HEK293 (cell line): ENCODE data around the gene CRIP2.

Source experiments
- CTCF ChIA-PET: fragments of 350-600 bp; formaldehyde crosslinking; extraction: SDS; loops from one replicate; lab custom pipeline; 2021; ENCODE audit warnings: antibody characterized with exemption; lab: Yijun Ruan, JAX
- POLR2A ChIA-PET: fragments of 300-600 bp; formaldehyde crosslinking; extraction: SDS; loops from one replicate; lab custom pipeline; 2020; ENCODE audit warnings: antibody characterized with exemption, inconsistent platforms; lab: Yijun Ruan, JAX
- H3K27ac ChIP-seq: fragments of 200-500 bp; sonication (Bioruptor generic); 2 replicates; pipeline ENCODE4 v1.5.1; 2014; ENCODE audit warnings: low read depth, low read length, control low read depth, inconsistent platforms; ENCODE audit errors: extremely low read depth
- H3K36me3 ChIP-seq, 2 experiments: fragments of 200-500 bp in 1 of 2; sonication (Bioruptor generic) in 1 of 2; 1 replicate in 1 of 2; 2 replicates in 1 of 2; pipeline ENCODE4 v1.5.1; 2014 to 2017; ENCODE audit warnings: inconsistent platforms in 2 of 2, low read length in 2 of 2; ENCODE audit not compliant: control insufficient read depth in 2 of 2, insufficient read depth in 1 of 2
- H3K4me1 ChIP-seq: fragments of 200-500 bp; sonication (Bioruptor generic); 2 replicates; pipeline ENCODE4 v1.5.1; 2014; ENCODE audit warnings: mild to moderate bottlenecking, low read length, inconsistent platforms; ENCODE audit not compliant: control insufficient read depth, insufficient read depth
- H3K4me3 ChIP-seq: 2 replicates; pipeline ENCODE4 v1.5.1; 2011; ENCODE audit warnings: low read depth, mild to moderate bottlenecking, control low read depth, low read length, moderate library complexity
- H3K9me3 ChIP-seq: fragments of 200-500 bp; sonication (Bioruptor generic); 2 replicates; pipeline ENCODE4 v1.5.1; 2014; ENCODE audit warnings: low read depth, low read length, inconsistent platforms; ENCODE audit not compliant: control insufficient read depth, insufficient read depth
- EGR2 ChIP-seq: fragments of 450-650 bp; formaldehyde crosslinking; IDR thresholded peaks from 2 replicates; pipeline ENCODE4 v1.5.1; 2016; ENCODE audit warnings: low read depth, missing biosample characterization, missing genetic modification characterization
- KLF7 ChIP-seq: fragments of 450-650 bp; formaldehyde crosslinking; IDR thresholded peaks from 2 replicates; pipeline ENCODE4 v1.5.1; 2016; ENCODE audit warnings: missing biosample characterization, missing genetic modification characterization, borderline replicate concordance
- OSR2 ChIP-seq: fragments of 450-650 bp; formaldehyde crosslinking; IDR thresholded peaks from 2 replicates; pipeline ENCODE4 v1.5.1; 2016; ENCODE audit warnings: missing biosample characterization, missing genetic modification characterization
- REPIN1 ChIP-seq: fragments of 450-650 bp; formaldehyde crosslinking; IDR thresholded peaks from 2 replicates; pipeline ENCODE4 v1.5.1; 2017; ENCODE audit warnings: missing biosample characterization, missing genetic modification characterization, low read depth
- ZBTB48 ChIP-seq: fragments of 450-650 bp; formaldehyde crosslinking; IDR thresholded peaks from 2 replicates; pipeline ENCODE4 v1.5.1; 2016; ENCODE audit warnings: missing biosample characterization, missing genetic modification characterization
- ZBTB8A ChIP-seq: fragments of 450-650 bp; formaldehyde crosslinking; IDR thresholded peaks from 2 replicates; pipeline ENCODE4 v1.5.1; 2016; ENCODE audit warnings: missing biosample characterization, missing genetic modification characterization
- ZEB2 ChIP-seq: fragments of 450-650 bp; formaldehyde crosslinking; IDR thresholded peaks from 2 replicates; pipeline ENCODE4 v1.5.1; 2016; ENCODE audit warnings: missing biosample characterization, missing genetic modification characterization
- ZFP37 ChIP-seq: fragments of 450-650 bp; formaldehyde crosslinking; IDR thresholded peaks from 2 replicates; pipeline ENCODE4 v1.5.1; 2016; ENCODE audit warnings: missing biosample characterization, missing genetic modification characterization
- ZFP41 ChIP-seq: fragments of 450-650 bp; formaldehyde crosslinking; IDR thresholded peaks from 2 replicates; pipeline ENCODE4 v1.5.1; 2016; ENCODE audit warnings: missing biosample characterization, missing genetic modification characterization, borderline replicate concordance
- ZFP69B ChIP-seq: fragments of 450-650 bp; formaldehyde crosslinking; IDR thresholded peaks from 2 replicates; pipeline ENCODE4 v1.5.1; 2016; ENCODE audit warnings: missing biosample characterization, missing genetic modification characterization
- ZNF121 ChIP-seq: fragments of 450-650 bp; formaldehyde crosslinking; IDR thresholded peaks from 2 replicates; pipeline ENCODE4 v1.5.1; 2016; ENCODE audit warnings: missing biosample characterization, missing genetic modification characterization
- ZNF19 ChIP-seq: fragments of 450-650 bp; formaldehyde crosslinking; IDR thresholded peaks from 2 replicates; pipeline ENCODE4; 2016; ENCODE audit warnings: missing biosample characterization, missing genetic modification characterization, low read depth
- ZNF223 ChIP-seq: fragments of 450-650 bp; formaldehyde crosslinking; IDR thresholded peaks from 2 replicates; pipeline ENCODE4 v1.5.1; 2016; ENCODE audit warnings: missing biosample characterization, missing genetic modification characterization
- ZNF324 ChIP-seq: fragments of 450-650 bp; formaldehyde crosslinking; IDR thresholded peaks from 2 replicates; pipeline ENCODE4 v1.5.1; 2016; ENCODE audit warnings: missing biosample characterization, missing genetic modification characterization
- ZNF335 ChIP-seq: fragments of 450-650 bp; formaldehyde crosslinking; conservative IDR thresholded peaks from 2 replicates; pipeline ENCODE4 v1.5.1; 2016; ENCODE audit warnings: missing biosample characterization, missing genetic modification characterization
- ZNF366 ChIP-seq: fragments of 450-650 bp; formaldehyde crosslinking; conservative IDR thresholded peaks from 2 replicates; pipeline ENCODE4 v1.5.1; 2016; ENCODE audit warnings: missing biosample characterization, missing genetic modification characterization
- ZNF48 ChIP-seq: fragments of 450-650 bp; formaldehyde crosslinking; IDR thresholded peaks from 2 replicates; pipeline ENCODE4 v1.5.1; 2016; ENCODE audit warnings: missing biosample characterization, missing genetic modification characterization
- ZNF501 ChIP-seq: fragments of 450-650 bp; formaldehyde crosslinking; IDR thresholded peaks from 2 replicates; pipeline ENCODE4 v1.5.1; 2016; ENCODE audit warnings: missing biosample characterization, missing genetic modification characterization
- ZNF529 ChIP-seq: fragments of 450-650 bp; formaldehyde crosslinking; IDR thresholded peaks from 2 replicates; pipeline ENCODE4 v1.5.1; 2017; ENCODE audit warnings: missing genetic modification characterization, missing biosample characterization; ENCODE audit not compliant: insufficient replicate concordance
- ZNF548 ChIP-seq: fragments of 450-650 bp; formaldehyde crosslinking; IDR thresholded peaks from 2 replicates; pipeline ENCODE4 v1.5.1; 2016; ENCODE audit warnings: missing biosample characterization, missing genetic modification characterization
- ZNF600 ChIP-seq: fragments of 450-650 bp; formaldehyde crosslinking; IDR thresholded peaks from 2 replicates; pipeline ENCODE4 v1.5.1; 2016; ENCODE audit warnings: missing biosample characterization, missing genetic modification characterization
- ZNF624 ChIP-seq: fragments of 450-650 bp; formaldehyde crosslinking; IDR thresholded peaks from 2 replicates; pipeline ENCODE4 v1.5.1; 2017; ENCODE audit warnings: missing biosample characterization, missing genetic modification characterization
- ZNF670 ChIP-seq: fragments of 450-650 bp; formaldehyde crosslinking; IDR thresholded peaks from 2 replicates; pipeline ENCODE4 v1.5.1; 2016; ENCODE audit warnings: missing biosample characterization, missing genetic modification characterization, low read depth
- ZNF707 ChIP-seq: fragments of 450-650 bp; formaldehyde crosslinking; IDR thresholded peaks from 2 replicates; pipeline ENCODE4 v1.5.1; 2016; ENCODE audit warnings: missing biosample characterization, missing genetic modification characterization
- ZNF76 ChIP-seq: fragments of 450-650 bp; formaldehyde crosslinking; IDR thresholded peaks from 2 replicates; pipeline ENCODE4; 2016; ENCODE audit warnings: low read depth, missing biosample characterization, missing genetic modification characterization, borderline replicate concordance
- ZNF777 ChIP-seq: fragments of 450-650 bp; formaldehyde crosslinking; IDR thresholded peaks from 2 replicates; pipeline ENCODE4 v1.5.1; 2017; ENCODE audit warnings: missing biosample characterization, missing genetic modification characterization, borderline replicate concordance
- TF ChIP-seq, protein P1 (sequence below): fragments of 450-650 bp; formaldehyde crosslinking; IDR thresholded peaks from 2 replicates; pipeline ENCODE4 v1.5.1; 2016; ENCODE audit warnings: missing biosample characterization, missing genetic modification characterization
- TF ChIP-seq, protein P2 (sequence below): fragments of 450-650 bp; formaldehyde crosslinking; IDR thresholded peaks from 2 replicates; pipeline ENCODE4 v1.5.1; 2017; ENCODE audit warnings: missing biosample characterization, missing genetic modification characterization
- TF ChIP-seq, protein P3 (sequence below): fragments of 450-650 bp; formaldehyde crosslinking; IDR thresholded peaks from 2 replicates; pipeline ENCODE4 v1.5.1; 2016; ENCODE audit warnings: missing biosample characterization, missing genetic modification characterization, low read depth
- TF ChIP-seq, protein P4 (sequence below): fragments of 450-650 bp; formaldehyde crosslinking; IDR thresholded peaks from 2 replicates; pipeline ENCODE4 v1.5.1; 2016; ENCODE audit warnings: missing biosample characterization, missing genetic modification characterization
- TF ChIP-seq, protein P5 (sequence below): fragments of 450-650 bp; formaldehyde crosslinking; IDR thresholded peaks from 2 replicates; pipeline ENCODE4 v1.5.1; 2016; ENCODE audit warnings: missing biosample characterization, missing genetic modification characterization

Gene CRIP2

DNA sequence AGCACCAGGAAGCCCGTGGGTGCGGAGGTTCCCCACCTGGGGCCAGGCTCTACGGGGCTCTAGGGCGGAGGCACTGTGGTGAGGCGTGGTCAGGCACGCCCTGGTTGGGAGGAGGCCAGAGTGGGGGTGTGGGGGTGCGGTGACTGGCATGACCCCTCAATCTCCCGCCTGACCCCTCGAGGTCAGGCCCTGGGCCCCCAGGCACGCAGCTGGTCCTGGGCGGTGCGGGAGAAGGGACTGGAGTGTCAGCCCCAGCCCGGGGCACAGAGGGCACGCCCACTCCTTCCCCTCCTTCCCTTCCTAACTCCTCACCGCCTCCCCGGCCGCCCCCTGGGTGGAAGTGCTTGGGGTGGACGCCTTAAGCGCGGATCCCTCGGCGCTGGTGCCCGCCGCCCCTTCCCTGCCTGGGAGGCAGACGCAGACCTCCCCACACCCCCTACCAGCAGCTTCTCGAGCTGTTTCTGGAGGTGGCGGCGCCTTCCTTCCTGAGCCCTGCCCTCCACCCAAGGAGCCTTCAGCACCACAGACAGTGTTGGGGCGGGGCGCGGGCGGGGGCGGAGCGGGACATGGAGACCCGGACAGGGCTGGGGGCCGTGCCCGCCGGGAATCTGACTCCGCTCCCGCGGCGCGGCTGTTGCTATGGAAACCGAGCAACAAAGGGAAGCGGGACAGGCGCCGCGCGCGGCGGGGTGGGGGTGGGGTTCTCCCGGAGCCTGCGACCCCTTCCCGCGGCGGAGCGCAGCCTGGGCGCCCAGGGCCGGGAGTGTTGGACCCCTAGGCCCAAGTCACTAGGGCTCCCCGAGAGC lies 741 bp upstream of the CRIP2 start:
- H3K27ac ChIP-seq = no peak overlapping the region; the same call in 1 of the 2 replicates
- H3K4me3 ChIP-seq = peak overlapping the region; percentile 43
- ChIA-PET POLR2A (interaction anchor here (0.6 to 1.5 kb wide), 5 partner anchors 16 to 792 kb away, joined by 3 read pairs; no protein-coding TSS in a partner anchor), CTCF (interaction anchor here (0.6 to 4.8 kb wide), 2 partner anchors 16 to 71 kb away, joined by 3 to 36 read pairs; no protein-coding TSS in a partner anchor)
- peaks cover 0 to 10% of the 10 kb centered on the region in 2 experiments; a peak in 1 of 3 replicates for H3K36me3 ChIP-seq
- no peaks in the 10 kb centered on the region for H3K9me3 ChIP-seq
- peaks cover 16% of the 10 kb centered on the region for H3K4me1 ChIP-seq
- TF ChIP-seq, protein P1, sequence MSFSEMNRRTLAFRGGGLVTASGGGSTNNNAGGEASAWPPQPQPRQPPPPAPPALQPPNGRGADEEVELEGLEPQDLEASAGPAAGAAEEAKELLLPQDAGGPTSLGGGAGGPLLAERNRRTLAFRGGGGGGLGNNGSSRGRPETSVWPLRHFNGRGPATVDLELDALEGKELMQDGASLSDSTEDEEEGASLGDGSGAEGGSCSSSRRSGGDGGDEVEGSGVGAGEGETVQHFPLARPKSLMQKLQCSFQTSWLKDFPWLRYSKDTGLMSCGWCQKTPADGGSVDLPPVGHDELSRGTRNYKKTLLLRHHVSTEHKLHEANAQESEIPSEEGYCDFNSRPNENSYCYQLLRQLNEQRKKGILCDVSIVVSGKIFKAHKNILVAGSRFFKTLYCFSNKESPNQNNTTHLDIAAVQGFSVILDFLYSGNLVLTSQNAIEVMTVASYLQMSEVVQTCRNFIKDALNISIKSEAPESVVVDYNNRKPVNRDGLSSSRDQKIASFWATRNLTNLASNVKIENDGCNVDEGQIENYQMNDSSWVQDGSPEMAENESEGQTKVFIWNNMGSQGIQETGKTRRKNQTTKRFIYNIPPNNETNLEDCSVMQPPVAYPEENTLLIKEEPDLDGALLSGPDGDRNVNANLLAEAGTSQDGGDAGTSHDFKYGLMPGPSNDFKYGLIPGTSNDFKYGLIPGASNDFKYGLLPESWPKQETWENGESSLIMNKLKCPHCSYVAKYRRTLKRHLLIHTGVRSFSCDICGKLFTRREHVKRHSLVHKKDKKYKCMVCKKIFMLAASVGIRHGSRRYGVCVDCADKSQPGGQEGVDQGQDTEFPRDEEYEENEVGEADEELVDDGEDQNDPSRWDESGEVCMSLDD (tag by site-specific recombination) = peak; percentile 83
- TF ChIP-seq ZFP41 (tag by site-specific recombination) (no peak), ZEB2 (peak; percentile 53), ZNF670 (tag by site-specific recombination) (no peak), ZNF624 (tag by site-specific recombination) (no peak), ZNF529 (tag by site-specific recombination) (no peak), ZNF707 (no peak), ZNF366 (tag by site-specific recombination) (peak; percentile 73), ZNF777 (tag by site-specific recombination) (no peak), ZNF335 (peak; percentile 72), ZNF324 (tag by site-specific recombination) (no peak), ZNF121 (tag by site-specific recombination) (no peak), ZFP69B (peak; percentile 37; the same call in 1 of the 2 replicates), EGR2 (tag by site-specific recombination) (peak; percentile 93), ZNF501 (tag by site-specific recombination) (no peak), ZFP37 (tag by site-specific recombination) (no peak), ZNF600 (peak; percentile 79; the same call in 1 of the 2 replicates), OSR2 (tag by site-specific recombination) (no peak), REPIN1 (no peak), ZNF548 (tag by site-specific recombination) (no peak), ZNF19 (tag by site-specific recombination) (no peak), ZNF223 (no peak), ZNF76 (no peak), KLF7 (tag by site-specific recombination) (peak; percentile 78; the same call in 1 of the 2 replicates), ZBTB48 (tag by site-specific recombination) (peak; percentile 82), ZBTB8A (peak; percentile 92), ZNF48 (no peak)
- TF ChIP-seq, protein P2, sequence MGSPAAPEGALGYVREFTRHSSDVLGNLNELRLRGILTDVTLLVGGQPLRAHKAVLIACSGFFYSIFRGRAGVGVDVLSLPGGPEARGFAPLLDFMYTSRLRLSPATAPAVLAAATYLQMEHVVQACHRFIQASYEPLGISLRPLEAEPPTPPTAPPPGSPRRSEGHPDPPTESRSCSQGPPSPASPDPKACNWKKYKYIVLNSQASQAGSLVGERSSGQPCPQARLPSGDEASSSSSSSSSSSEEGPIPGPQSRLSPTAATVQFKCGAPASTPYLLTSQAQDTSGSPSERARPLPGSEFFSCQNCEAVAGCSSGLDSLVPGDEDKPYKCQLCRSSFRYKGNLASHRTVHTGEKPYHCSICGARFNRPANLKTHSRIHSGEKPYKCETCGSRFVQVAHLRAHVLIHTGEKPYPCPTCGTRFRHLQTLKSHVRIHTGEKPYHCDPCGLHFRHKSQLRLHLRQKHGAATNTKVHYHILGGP (tag by site-specific recombination) = no peak
- TF ChIP-seq, protein P3, sequence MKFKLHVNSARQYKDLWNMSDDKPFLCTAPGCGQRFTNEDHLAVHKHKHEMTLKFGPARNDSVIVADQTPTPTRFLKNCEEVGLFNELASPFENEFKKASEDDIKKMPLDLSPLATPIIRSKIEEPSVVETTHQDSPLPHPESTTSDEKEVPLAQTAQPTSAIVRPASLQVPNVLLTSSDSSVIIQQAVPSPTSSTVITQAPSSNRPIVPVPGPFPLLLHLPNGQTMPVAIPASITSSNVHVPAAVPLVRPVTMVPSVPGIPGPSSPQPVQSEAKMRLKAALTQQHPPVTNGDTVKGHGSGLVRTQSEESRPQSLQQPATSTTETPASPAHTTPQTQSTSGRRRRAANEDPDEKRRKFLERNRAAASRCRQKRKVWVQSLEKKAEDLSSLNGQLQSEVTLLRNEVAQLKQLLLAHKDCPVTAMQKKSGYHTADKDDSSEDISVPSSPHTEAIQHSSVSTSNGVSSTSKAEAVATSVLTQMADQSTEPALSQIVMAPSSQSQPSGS = no peak
- TF ChIP-seq, protein P4, sequence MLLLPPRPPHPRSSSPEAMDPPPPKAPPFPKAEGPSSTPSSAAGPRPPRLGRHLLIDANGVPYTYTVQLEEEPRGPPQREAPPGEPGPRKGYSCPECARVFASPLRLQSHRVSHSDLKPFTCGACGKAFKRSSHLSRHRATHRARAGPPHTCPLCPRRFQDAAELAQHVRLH (tag by site-specific recombination) = no peak
- TF ChIP-seq, protein P5, sequence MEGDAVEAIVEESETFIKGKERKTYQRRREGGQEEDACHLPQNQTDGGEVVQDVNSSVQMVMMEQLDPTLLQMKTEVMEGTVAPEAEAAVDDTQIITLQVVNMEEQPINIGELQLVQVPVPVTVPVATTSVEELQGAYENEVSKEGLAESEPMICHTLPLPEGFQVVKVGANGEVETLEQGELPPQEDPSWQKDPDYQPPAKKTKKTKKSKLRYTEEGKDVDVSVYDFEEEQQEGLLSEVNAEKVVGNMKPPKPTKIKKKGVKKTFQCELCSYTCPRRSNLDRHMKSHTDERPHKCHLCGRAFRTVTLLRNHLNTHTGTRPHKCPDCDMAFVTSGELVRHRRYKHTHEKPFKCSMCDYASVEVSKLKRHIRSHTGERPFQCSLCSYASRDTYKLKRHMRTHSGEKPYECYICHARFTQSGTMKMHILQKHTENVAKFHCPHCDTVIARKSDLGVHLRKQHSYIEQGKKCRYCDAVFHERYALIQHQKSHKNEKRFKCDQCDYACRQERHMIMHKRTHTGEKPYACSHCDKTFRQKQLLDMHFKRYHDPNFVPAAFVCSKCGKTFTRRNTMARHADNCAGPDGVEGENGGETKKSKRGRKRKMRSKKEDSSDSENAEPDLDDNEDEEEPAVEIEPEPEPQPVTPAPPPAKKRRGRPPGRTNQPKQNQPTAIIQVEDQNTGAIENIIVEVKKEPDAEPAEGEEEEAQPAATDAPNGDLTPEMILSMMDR (tag by site-specific recombination) = no peak
